Endothelial cell of umbilical vein (primary cell): ENCODE data around the gene KRTAP9-8.
"Not testable (repeated sequence)": the region's sequence is repeated elsewhere in the genome, so short reads cannot be mapped to it uniquely, and the experiment has no call there.

Source experiments
- CTCF ChIP-seq, 2 donors: IDR thresholded peaks; 1 replicate in 1 of 2; 2 replicates in 1 of 2; pipeline ENCODE4 v1.5.1; 2011; ENCODE audit warnings: low read length in 2 of 2, mild to moderate bottlenecking in 2 of 2, moderate library complexity in 2 of 2, control low read depth in 1 of 2, inconsistent platforms in 1 of 2, low read depth in 1 of 2; ENCODE audit not compliant: insufficient read depth in 1 of 2; ENCODE audit errors: extremely low read depth in 1 of 2
- MAX ChIP-seq: IDR thresholded peaks from 2 replicates; pipeline ENCODE4 v1.6.1; 2011; ENCODE audit not compliant: insufficient read depth, insufficient read length
- POLR2A ChIP-seq: IDR thresholded peaks from 2 replicates; pipeline ENCODE4 v1.6.1; 2012; ENCODE audit warnings: low read depth, mild to moderate bottlenecking, control low read depth, low read length

DNA sequence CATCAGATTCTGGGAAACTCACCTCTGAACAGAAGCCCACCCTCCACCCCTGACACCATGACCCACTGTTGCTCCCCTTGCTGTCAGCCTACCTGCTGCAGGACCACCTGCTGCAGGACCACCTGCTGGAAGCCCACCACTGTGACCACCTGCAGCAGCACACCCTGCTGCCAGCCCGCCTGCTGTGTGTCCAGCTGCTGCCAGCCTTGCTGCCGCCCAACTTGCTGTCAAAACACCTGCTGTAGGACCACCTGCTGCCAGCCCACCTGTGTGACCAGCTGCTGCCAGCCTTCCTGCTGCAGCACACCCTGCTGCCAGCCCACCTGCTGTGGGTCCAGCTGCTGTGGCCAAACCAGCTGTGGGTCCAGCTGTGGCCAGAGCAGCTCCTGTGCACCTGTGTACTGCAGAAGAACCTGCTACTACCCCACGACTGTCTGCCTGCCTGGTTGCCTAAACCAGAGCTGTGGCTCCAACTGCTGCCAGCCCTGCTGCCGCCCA lies 11.2 kb upstream of the KRTAP9-8 start, which contains the start of gene KRTAP9-2:
- TF ChIP-seq CTCF (IDR thresholded peaks at IDR 0.05; ENCODE audit: extremely low read depth in 1 of 2, insufficient read depth in 1 of 2, low read depth in 1 of 2, low read length in 2 of 2); MAX; POLR2A: not testable (repeated sequence)
